ENCODE results near the gene TM4SF20. TPM values are rescaled to one million over a fixed set of nuclear protein-coding genes. Genes with fewer than 3 reads are reported as not detected.

The TM4SF20 gene, protein sequence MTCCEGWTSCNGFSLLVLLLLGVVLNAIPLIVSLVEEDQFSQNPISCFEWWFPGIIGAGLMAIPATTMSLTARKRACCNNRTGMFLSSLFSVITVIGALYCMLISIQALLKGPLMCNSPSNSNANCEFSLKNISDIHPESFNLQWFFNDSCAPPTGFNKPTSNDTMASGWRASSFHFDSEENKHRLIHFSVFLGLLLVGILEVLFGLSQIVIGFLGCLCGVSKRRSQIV
- polyA plus RNA-seq (2012; ENCODE audit: low read depth, missing spikeins) = not detected

DNA sequence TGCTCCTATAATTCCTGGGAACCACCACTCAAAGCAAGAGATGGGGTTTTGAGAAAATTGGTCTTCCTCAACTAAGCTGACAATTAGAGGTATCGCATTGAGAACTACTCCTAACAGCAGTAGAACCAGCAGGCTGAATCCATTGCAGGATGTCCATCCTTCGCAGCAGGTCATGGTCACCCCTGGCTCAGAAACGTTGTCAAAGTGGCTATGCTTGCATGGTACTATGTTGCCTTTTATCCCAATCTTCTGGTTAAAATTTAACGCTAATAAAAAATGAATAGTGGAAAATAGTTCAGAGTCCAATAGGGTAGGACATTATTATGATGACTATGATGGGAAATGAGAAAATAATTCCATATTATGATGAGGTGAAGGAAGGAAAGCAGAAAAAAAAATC lies at the start of gene TM4SF20:
TSS of gene TM4SF20 (minus strand) at position 212 of the 400 bp plus-strand sequence. CDS start at position 174, 38 bp downstream.
- TF ChIP-seq POU2F2 (IDR thresholded peaks at IDR 0.05; ENCODE audit: low read depth, low read length) (no peak), TAF1 (IDR thresholded peaks at IDR 0.05; ENCODE audit: low read depth, low read length) (no peak), PAX5 (IDR thresholded peaks at IDR 0.05; ENCODE audit: insufficient read depth, low read length, severe bottlenecking) (no peak), SPI1 (IDR thresholded peaks at IDR 0.05; ENCODE audit: low read depth, low read length) (no peak), POLR2A (IDR thresholded peaks at IDR 0.05; ENCODE audit: low read depth, low read length) (no peak), POLR2AphosphoS5 (IDR thresholded peaks at IDR 0.05; ENCODE audit: low read depth, low read length) (no peak)
- DNase-seq (ENCODE audit: insufficient read length, low spot score) (no peak), FAIRE-seq (no peak)

DNA sequence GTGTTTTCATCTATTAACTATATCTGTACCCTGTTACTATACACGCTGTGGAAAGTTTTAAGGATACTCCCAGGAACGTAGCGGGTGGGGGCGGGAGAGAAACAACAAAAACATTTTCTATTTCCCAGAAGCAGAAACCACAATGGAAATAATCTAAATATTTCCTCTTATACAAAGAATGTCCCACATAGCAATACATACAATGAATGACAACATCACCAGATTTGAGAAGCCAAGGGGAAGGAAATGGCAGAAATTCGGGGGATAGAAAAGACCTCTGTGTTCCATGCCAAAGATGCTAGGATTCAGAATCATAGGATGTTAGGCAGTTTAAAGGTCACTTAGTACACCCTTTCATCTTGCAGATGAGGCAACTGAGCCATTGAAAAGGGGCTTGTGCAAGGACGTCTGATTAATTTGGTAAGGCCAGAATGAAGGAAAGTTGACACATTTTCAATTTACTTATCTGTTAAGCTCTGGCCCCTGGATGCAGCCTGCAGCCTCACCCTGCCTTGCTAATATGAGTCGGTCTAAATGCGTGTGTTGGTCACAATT lies 49.7 kb upstream of the TM4SF20 start:
- DNase-seq (ENCODE audit: insufficient read length, low spot score) (no peak), FAIRE-seq (no peak)
- no peak for TF ChIP-seq POLR2AphosphoS5 (IDR thresholded peaks at IDR 0.05; ENCODE audit: low read depth, low read length)
- TF ChIP-seq POLR2A (IDR thresholded peaks at IDR 0.05; ENCODE audit: low read depth, low read length) = no peak
- TF ChIP-seq PAX5 (IDR thresholded peaks at IDR 0.05; ENCODE audit: insufficient read depth, low read length, severe bottlenecking) = no peak
- no peak for TF ChIP-seq TAF1 (IDR thresholded peaks at IDR 0.05; ENCODE audit: low read depth, low read length)
- no peak for TF ChIP-seq POU2F2 (IDR thresholded peaks at IDR 0.05; ENCODE audit: low read depth, low read length)
- no peak for TF ChIP-seq SPI1 (IDR thresholded peaks at IDR 0.05; ENCODE audit: low read depth, low read length)

DNA sequence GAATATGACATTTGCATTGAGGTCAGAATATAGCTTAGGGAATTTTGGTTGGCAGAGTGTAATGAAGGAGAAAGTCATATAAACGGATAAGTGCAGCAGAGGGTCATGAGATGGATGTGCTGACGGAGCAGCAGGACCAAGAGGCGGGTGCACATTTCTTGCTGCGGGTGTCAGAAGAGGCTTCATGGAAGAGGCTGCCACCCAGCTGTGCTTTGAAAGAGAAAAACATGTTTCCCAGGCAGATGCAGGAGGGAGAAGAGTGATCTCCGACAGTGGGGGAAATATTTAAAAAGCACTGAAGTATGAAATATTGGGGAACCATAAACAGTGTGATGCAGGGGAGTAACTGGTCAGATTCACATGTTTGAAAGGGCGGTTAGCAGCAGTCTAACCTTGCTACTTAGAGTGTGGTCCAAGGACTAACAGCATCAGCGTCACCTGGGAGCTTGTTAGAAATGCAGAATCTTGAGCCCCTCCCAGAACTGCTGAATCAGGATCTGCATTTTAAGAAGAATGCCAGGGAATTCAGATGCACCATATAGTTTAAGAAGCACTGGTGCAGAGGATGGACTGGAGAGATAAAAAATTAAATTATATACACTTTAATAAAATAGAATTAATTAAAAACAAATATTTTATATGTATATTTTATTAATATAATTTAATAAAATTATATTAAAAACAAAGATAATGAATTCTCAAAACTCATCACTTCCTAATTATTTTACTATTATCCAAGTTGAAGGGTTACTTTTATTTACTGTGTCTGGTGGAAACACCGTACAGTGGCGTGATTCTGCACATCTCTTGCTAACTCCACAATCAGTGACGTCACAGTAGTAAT lies 44.8 kb upstream of the TM4SF20 start:
- TF ChIP-seq POLR2A (IDR thresholded peaks at IDR 0.05; ENCODE audit: low read depth, low read length) (no peak), TAF1 (IDR thresholded peaks at IDR 0.05; ENCODE audit: low read depth, low read length) (no peak), POU2F2 (IDR thresholded peaks at IDR 0.05; ENCODE audit: low read depth, low read length) (no peak), POLR2AphosphoS5 (IDR thresholded peaks at IDR 0.05; ENCODE audit: low read depth, low read length) (no peak), PAX5 (IDR thresholded peaks at IDR 0.05; ENCODE audit: insufficient read depth, low read length, severe bottlenecking) (no peak), SPI1 (IDR thresholded peaks at IDR 0.05; ENCODE audit: low read depth, low read length) (no peak)
- FAIRE-seq (no peak), DNase-seq (ENCODE audit: insufficient read length, low spot score) (no peak)

DNA sequence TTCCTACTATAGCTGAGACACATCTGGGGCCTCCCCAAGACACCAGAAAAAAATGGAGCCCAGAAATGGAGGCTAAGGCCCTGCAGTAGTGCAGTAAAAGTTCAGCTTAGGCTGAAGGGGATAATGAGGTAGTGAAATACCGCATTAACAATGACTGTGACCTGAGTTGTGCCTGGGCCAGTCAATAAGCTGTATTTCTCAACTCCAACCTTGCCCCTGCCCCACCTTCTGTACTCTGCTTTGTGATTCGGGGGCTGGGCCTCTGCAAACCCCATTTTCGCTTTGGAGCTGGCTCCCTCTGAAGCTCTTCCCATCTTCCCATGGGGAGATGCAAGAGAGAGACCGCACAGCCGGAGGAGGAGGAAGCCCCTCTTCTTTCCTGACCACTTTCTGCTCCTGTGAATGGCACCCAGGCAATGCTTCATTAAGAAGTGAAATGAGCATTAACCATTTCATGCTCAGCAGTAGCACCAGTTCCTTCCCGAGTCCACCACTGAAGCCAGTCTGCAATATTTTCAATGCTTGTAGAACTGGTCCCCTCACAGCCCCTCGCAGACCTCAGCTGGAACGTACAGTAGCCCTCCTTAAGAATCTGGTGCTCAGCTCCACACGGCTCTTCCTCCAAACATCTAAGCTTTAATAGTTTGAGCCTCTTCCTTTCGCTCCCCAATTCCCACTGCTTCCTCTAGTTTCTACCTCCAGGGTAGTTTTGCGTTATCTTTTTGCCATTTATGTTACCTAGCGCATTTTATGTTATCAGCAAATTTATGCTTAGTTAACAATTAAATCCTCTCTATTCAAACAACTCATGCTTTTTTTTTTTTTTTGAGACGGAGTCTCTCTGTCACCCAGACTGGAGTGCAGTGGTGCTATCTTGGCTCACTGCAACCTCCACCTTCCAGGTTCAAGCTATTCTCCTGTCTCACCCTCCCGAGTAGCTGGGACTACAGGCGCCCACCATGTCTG lies 41.3 kb upstream of the TM4SF20 start:
- no peak for FAIRE-seq

DNA sequence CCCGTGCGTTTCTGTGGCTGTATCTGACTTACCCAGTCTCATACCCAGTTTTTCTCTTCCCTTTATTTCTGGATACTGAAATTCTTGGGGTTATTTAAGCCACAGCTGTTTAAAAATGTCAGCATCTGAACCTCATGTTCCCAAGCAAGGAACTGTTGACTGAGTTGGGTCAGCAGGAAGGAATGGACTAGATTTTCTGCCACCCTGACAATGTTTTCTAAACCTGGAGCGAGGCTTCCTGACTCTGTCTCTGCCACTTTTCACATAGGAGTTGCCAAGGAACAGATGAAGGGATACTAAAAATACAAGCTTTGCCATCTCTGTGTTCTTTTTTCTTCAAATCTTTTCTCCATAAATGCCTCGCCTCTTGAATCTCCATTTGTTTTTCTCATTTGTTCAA lies 37.6 kb upstream of the TM4SF20 start:
- FAIRE-seq = peak; percentile 51
- TF ChIP-seq POU2F2 (IDR thresholded peaks at IDR 0.05; ENCODE audit: low read depth, low read length) (no peak), TAF1 (IDR thresholded peaks at IDR 0.05; ENCODE audit: low read depth, low read length) (no peak), SPI1 (IDR thresholded peaks at IDR 0.05; ENCODE audit: low read depth, low read length) (no peak), POLR2AphosphoS5 (IDR thresholded peaks at IDR 0.05; ENCODE audit: low read depth, low read length) (no peak), POLR2A (IDR thresholded peaks at IDR 0.05; ENCODE audit: low read depth, low read length) (no peak), PAX5 (IDR thresholded peaks at IDR 0.05; ENCODE audit: insufficient read depth, low read length, severe bottlenecking) (no peak)
- no peak for DNase-seq (ENCODE audit: insufficient read length, low spot score)

More for the DNA sequence above, 41.3 kb upstream of the TM4SF20 start:
- TF ChIP-seq POLR2A (IDR thresholded peaks at IDR 0.05; ENCODE audit: low read depth, low read length) (no peak), TAF1 (IDR thresholded peaks at IDR 0.05; ENCODE audit: low read depth, low read length) (no peak), POU2F2 (IDR thresholded peaks at IDR 0.05; ENCODE audit: low read depth, low read length) (no peak), SPI1 (IDR thresholded peaks at IDR 0.05; ENCODE audit: low read depth, low read length) (no peak), PAX5 (IDR thresholded peaks at IDR 0.05; ENCODE audit: insufficient read depth, low read length, severe bottlenecking) (no peak), POLR2AphosphoS5 (IDR thresholded peaks at IDR 0.05; ENCODE audit: low read depth, low read length) (no peak)
- no peak for DNase-seq (ENCODE audit: insufficient read length, low spot score)

DNA sequence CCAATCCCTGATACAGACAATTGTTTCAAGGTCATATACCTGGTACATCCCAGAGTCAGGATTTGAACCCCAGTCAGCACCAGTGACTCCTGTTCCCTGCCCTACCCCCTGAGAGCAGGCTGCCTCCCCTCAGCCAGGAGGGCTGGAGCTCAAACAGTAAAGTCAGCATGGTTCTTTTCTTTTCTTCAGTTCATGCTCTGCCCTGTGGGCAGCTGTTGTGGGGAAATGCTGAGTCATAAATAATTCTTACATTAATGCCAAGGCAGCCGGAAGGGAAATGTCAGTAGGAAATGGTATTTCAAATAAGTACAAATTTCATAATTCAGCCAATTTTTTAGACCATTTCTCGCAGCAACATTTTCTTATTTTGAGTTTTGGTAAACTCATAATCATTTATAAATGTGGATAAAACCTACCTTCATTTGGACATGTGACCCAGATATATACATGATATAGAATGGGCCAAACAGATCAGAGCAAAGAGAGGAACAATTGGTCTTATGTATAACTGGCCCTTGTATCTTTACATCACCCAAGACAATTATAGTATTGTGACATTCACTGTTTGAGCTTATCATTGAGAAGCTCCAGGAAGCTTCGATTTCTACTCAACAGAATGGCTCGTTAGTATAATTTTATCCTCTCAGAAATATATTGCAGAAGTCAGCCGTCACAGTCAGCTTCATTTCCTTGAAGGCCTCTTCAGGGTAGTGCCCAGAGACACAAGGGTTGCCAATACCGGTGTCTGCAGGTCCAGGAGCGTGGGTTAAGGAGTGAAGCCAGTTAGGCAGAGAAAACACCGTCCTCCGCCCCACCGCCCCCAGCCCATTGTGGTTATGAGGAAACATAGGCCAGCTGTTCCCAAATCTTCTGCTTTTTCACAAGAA lies 36.7 kb upstream of the TM4SF20 start:
- FAIRE-seq (peak; percentile 31), DNase-seq (ENCODE audit: insufficient read length, low spot score) (no peak)

DNA sequence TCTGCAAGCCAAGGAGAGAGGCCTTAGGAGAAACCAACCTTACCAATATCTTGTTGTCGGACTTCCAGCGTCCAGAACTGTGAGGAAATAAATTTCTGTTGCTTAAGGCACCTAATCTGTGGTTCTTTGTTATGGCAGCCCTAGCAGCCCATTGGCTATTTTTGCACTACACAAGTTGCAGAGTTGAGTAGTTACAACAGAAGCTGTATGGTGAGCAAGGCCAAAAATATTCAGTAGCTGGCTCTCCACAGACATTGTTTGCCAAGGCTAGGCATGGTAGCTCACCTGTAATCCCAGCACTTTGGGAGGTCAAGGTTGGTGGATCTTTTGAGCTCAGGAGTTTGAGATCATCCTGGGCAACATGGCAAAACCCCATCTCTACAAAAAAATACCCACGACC lies 35.7 kb upstream of the TM4SF20 start:
- FAIRE-seq (peak; percentile 54), DNase-seq (ENCODE audit: insufficient read length, low spot score) (no peak)
- no peak for TF ChIP-seq SPI1 (IDR thresholded peaks at IDR 0.05; ENCODE audit: low read depth, low read length)
- TF ChIP-seq POLR2AphosphoS5 (IDR thresholded peaks at IDR 0.05; ENCODE audit: low read depth, low read length) = no peak
- TF ChIP-seq POLR2A (IDR thresholded peaks at IDR 0.05; ENCODE audit: low read depth, low read length) = no peak

More for the DNA sequence above, 36.7 kb upstream of the TM4SF20 start:
- TF ChIP-seq TAF1 (IDR thresholded peaks at IDR 0.05; ENCODE audit: low read depth, low read length) (no peak), SPI1 (IDR thresholded peaks at IDR 0.05; ENCODE audit: low read depth, low read length) (no peak), PAX5 (IDR thresholded peaks at IDR 0.05; ENCODE audit: insufficient read depth, low read length, severe bottlenecking) (no peak), POLR2A (IDR thresholded peaks at IDR 0.05; ENCODE audit: low read depth, low read length) (no peak), POLR2AphosphoS5 (IDR thresholded peaks at IDR 0.05; ENCODE audit: low read depth, low read length) (no peak), POU2F2 (IDR thresholded peaks at IDR 0.05; ENCODE audit: low read depth, low read length) (no peak)

DNA sequence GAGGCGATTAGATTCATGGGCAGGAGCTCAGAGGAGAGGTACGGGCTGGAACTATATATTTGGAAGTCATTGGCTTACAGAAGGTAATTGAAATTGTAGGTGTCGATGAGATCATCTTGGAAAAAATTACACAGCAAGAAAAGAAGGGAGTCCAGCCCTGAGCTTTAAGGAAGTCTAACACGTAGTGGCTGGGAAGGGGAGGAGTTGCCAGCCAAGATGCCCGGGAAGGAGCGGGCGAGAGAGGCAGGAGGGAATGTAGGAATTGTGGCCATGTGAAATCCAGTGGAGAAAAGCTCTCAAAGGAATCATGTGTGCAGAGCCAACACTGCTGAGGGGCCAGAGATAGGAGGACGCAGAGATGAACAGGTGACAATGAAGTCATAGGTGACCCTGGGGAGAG lies 34.3 kb upstream of the TM4SF20 start:
- DNase-seq (ENCODE audit: insufficient read length, low spot score) (no peak), FAIRE-seq (no peak)
- no peak for TF ChIP-seq PAX5 (IDR thresholded peaks at IDR 0.05; ENCODE audit: insufficient read depth, low read length, severe bottlenecking)
- TF ChIP-seq SPI1 (IDR thresholded peaks at IDR 0.05; ENCODE audit: low read depth, low read length) = no peak
- no peak for TF ChIP-seq TAF1 (IDR thresholded peaks at IDR 0.05; ENCODE audit: low read depth, low read length)
- no peak for TF ChIP-seq POU2F2 (IDR thresholded peaks at IDR 0.05; ENCODE audit: low read depth, low read length)
- no peak for TF ChIP-seq POLR2AphosphoS5 (IDR thresholded peaks at IDR 0.05; ENCODE audit: low read depth, low read length)
- no peak for TF ChIP-seq POLR2A (IDR thresholded peaks at IDR 0.05; ENCODE audit: low read depth, low read length)
